HepG2 (cell line): ENCODE measurements around the gene DNM1. TPM values are rescaled to one million over a fixed set of nuclear protein-coding genes. Genes with fewer than 3 reads are reported as not detected.

Source experiments
- ATAC-seq: fragments of 200-7000 bp; cut with Tn5 transposase; 3 replicates; pipeline ENCODE4 v1.9.1; 2020; ENCODE audit warnings: mild to moderate bottlenecking, moderate library complexity
- BruUV-seq: library from RNA; stranded (reverse); fragments of 400-500 nt; replicated peaks from 2 replicates; lab custom pipeline; 2021; lab: Mats Ljungman, UMichigan
- CTCF ChIA-PET: fragments of 300-600 bp; formaldehyde crosslinking; extraction: SDS; loops from one replicate; lab custom pipeline; 2021; ENCODE audit warnings: low total read pairs, inconsistent platforms, low intra/inter-chr PET ratio; lab: Yijun Ruan, JAX
- POLR2A ChIA-PET: fragments of 350-600 bp; sonication (Branson Sonifier 250); formaldehyde crosslinking; loops from one replicate; lab custom pipeline; 2020; ENCODE audit warnings: antibody characterized with exemption, inconsistent platforms; lab: Yijun Ruan, JAX
- DNase-seq: peaks from one replicate; pipeline ENCODE4 v3.0.0-alpha.2; 2015; ENCODE audit warnings: low spot score
- FAIRE-seq: peaks from 3 replicates; lab custom pipeline; 2011; peaks lifted over from hg19 to GRCh38; lab: Jason Lieb, UNC
- H2AFZ ChIP-seq: one replicate; pipeline ENCODE4 v1.6.1; 2011; ENCODE audit warnings: low read length, inconsistent platforms
- H3K27ac ChIP-seq: fragments of 300-600 bp; 3 replicates; pipeline ENCODE4 v1.8.0; 2011; ENCODE audit warnings: mixed run types, mild to moderate bottlenecking, mixed read lengths, low read length, inconsistent platforms; ENCODE audit not compliant: insufficient read depth; ENCODE audit errors: extremely low read length
- H3K27me3 ChIP-seq, 2 experiments: fragments of 200-600 bp in 1 of 2; 2 replicates in 1 of 2; 3 replicates in 1 of 2; pipeline versions ENCODE4 v1.6.0 to v1.8.0; 2011; ENCODE audit warnings: low read length in 2 of 2, mild to moderate bottlenecking in 2 of 2, moderate library complexity in 2 of 2, inconsistent platforms in 1 of 2; ENCODE audit not compliant: insufficient read depth in 2 of 2, control insufficient read depth in 1 of 2
- H3K36me3 ChIP-seq, 2 experiments: fragments of 200-600 bp in 1 of 2; replicated peaks in 1 of 2; 2 replicates in 1 of 2; 3 replicates in 1 of 2; pipeline versions ENCODE4 v1.5.1 to v1.8.0; 2011; ENCODE audit warnings: low read length in 2 of 2, inconsistent platforms in 1 of 2; ENCODE audit not compliant: insufficient read depth in 2 of 2, control insufficient read depth in 1 of 2
- H3K4me1 ChIP-seq: 2 replicates; pipeline ENCODE4 v1.5.1; 2012; ENCODE audit warnings: low read length, inconsistent platforms; ENCODE audit not compliant: insufficient read depth
- H3K4me2 ChIP-seq: 2 replicates; pipeline ENCODE4 v1.6.0; 2011; ENCODE audit warnings: low read depth, low read length, inconsistent platforms
- H3K4me3 ChIP-seq, 3 experiments: fragments of 200-600 bp in 1 of 3; sonication (generic), shearing (Covaris generic) in 1 of 3; replicated peaks in 1 of 3; 2 replicates each; pipeline ENCODE4 v1.5.1; 2011 to 2016; ENCODE audit warnings: low read length in 3 of 3, inconsistent platforms in 2 of 3, low read depth in 2 of 3, mild to moderate bottlenecking in 2 of 3, control low read depth in 1 of 3, mixed read lengths in 1 of 3; ENCODE audit not compliant: insufficient read depth in 1 of 3
- H3K79me2 ChIP-seq: one replicate; pipeline ENCODE4 v1.6.1; 2011; ENCODE audit warnings: low read length, inconsistent platforms; ENCODE audit not compliant: insufficient read depth
- H3K9ac ChIP-seq: 2 replicates; pipeline ENCODE4 v1.6.0; 2011; ENCODE audit warnings: mild to moderate bottlenecking, low read depth, low read length, inconsistent platforms; ENCODE audit not compliant: insufficient read depth
- H3K9me3 ChIP-seq: 2 replicates; pipeline ENCODE4 v1.5.1; 2012; ENCODE audit warnings: mild to moderate bottlenecking, low read length
- H4K20me1 ChIP-seq: 2 replicates; pipeline ENCODE4 v1.6.0; 2011; ENCODE audit warnings: inconsistent platforms, mild to moderate bottlenecking, low read length, moderate library complexity; ENCODE audit not compliant: insufficient read depth
- HOXA5 ChIP-seq: sonication (generic); formaldehyde crosslinking; IDR thresholded peaks from 2 replicates; pipeline ENCODE4 v1.4.0; 2020; ENCODE audit warnings: missing genetic modification reagents
- ISL2 ChIP-seq: sonication (generic); formaldehyde crosslinking; IDR thresholded peaks from 2 replicates; pipeline ENCODE4 v1.5.0; 2020; ENCODE audit warnings: missing genetic modification reagents
- MZF1 ChIP-seq: sonication (generic); formaldehyde crosslinking; IDR thresholded peaks from 2 replicates; pipeline ENCODE4 v1.8.1; 2023; ENCODE audit warnings: mild to moderate bottlenecking, missing genetic modification reagents, borderline replicate concordance
- RAD21 ChIP-seq: fragments of 450-650 bp; formaldehyde crosslinking; IDR thresholded peaks from 2 replicates; pipeline ENCODE4 v1.5.0; 2020; ENCODE audit warnings: mild to moderate bottlenecking
- RFXANK ChIP-seq: IDR thresholded peaks from 2 replicates; pipeline ENCODE4 v1.6.1; 2016
- SNAI1 ChIP-seq: sonication (generic); formaldehyde crosslinking; IDR thresholded peaks from 2 replicates; pipeline ENCODE4 v1.5.0; 2020; ENCODE audit warnings: mild to moderate bottlenecking, missing genetic modification reagents, borderline replicate concordance
- TARDBP ChIP-seq: sonication (generic); formaldehyde crosslinking; IDR thresholded peaks from 2 replicates; pipeline ENCODE4 v1.8.0; 2022; ENCODE audit warnings: mild to moderate bottlenecking, missing genetic modification reagents
- ZBTB4 ChIP-seq: sonication (generic); formaldehyde crosslinking; IDR thresholded peaks from 2 replicates; pipeline ENCODE4 v1.4.0; 2020; ENCODE audit warnings: missing genetic modification reagents, mild to moderate bottlenecking, borderline replicate concordance
- ZFX ChIP-seq: sonication (generic); formaldehyde crosslinking; IDR thresholded peaks from 2 replicates; pipeline ENCODE4 v1.4.0; 2020; ENCODE audit warnings: mild to moderate bottlenecking, low read depth, missing genetic modification reagents, moderate library complexity
- ZNF432 ChIP-seq: sonication (generic); formaldehyde crosslinking; IDR thresholded peaks from 2 replicates; pipeline ENCODE4 v1.5.0; 2020; ENCODE audit warnings: missing genetic modification reagents, mild to moderate bottlenecking, borderline replicate concordance
- ZNF772 ChIP-seq: sonication (generic); formaldehyde crosslinking; IDR thresholded peaks from 2 replicates; pipeline ENCODE4 v1.5.0; 2020; ENCODE audit warnings: mild to moderate bottlenecking, missing genetic modification reagents
- ZNF773 ChIP-seq: sonication (generic); formaldehyde crosslinking; IDR thresholded peaks from 2 replicates; pipeline ENCODE4 v1.4.0; 2020; ENCODE audit warnings: missing genetic modification reagents, borderline replicate concordance
- ZNF816 ChIP-seq: sonication (generic); formaldehyde crosslinking; IDR thresholded peaks from 2 replicates; pipeline ENCODE4 v1.8.0; 2022; ENCODE audit warnings: missing genetic modification reagents, mild to moderate bottlenecking, borderline replicate concordance
- WGBS: methylation state at CpG from one replicate; pipeline ENCODE4 v1.1.6; 2017; ENCODE audit warnings: low lambda C conversion rate; 5-methylcytosine and 5-hydroxymethylcytosine counted together
- in situ Hi-C: cut with HindIII; loops from 2 replicates; pipeline ENCODE4 v1.10.0; 2017; ENCODE audit warnings: low pct_unique_long_range_greater_than_20kb; ENCODE audit not compliant: extremely low pct_ligation_motif_present
- intact Hi-C: fragments of 100-400 bp; cut with micrococcal nuclease; formaldehyde crosslinking; loops from one replicate; pipeline ENCODE4 v1.10.0; 2022; ENCODE audit not compliant: unreplicated experiment
- polyA plus RNA-seq, 8 experiments: library from polyadenylated mRNA; depleted of rRNA in 3 of 8; stranded (reverse) in 7 of 8; unstranded in 1 of 8; fragments of >200 nt; fragmentation: Illumina TruSeq in 4 of 8; extraction: Trizol in 4 of 8; gene quantifications; 2 replicates each; pipeline versions ENCODE4 v1.2.1 to v1.2.3, GENCODE V29; 2011 to 2016; ENCODE audit warnings: low read depth in 4 of 8, missing spikeins in 1 of 8, mixed read lengths in 1 of 8; ENCODE audit not compliant: insufficient read depth in 1 of 8
- total RNA-seq, 5 experiments: library from RNA; depleted of rRNA; stranded (reverse); fragments of >200 nt; fragmentation: Illumina TruSeq; extraction: Trizol; gene quantifications; 2 replicates each; pipeline ENCODE4 v1.2.3, GENCODE V29; 2016; ENCODE audit warnings: low read depth in 1 of 5
- TF ChIP-seq, protein P1 (sequence below): sonication (generic); formaldehyde crosslinking; IDR thresholded peaks from 2 replicates; pipeline ENCODE4 v1.4.0; 2020; ENCODE audit warnings: low read depth, missing genetic modification reagents
- TF ChIP-seq, protein P2 (sequence below): sonication (generic); formaldehyde crosslinking; IDR thresholded peaks from 2 replicates; pipeline ENCODE4 v1.9.0; 2021; ENCODE audit warnings: missing genetic modification reagents, borderline replicate concordance

DNM1 gene
- total and polyA plus RNA-seq, 2 of the 13 experiments (the other 11 are each of a cell fraction or from before 2014, with no cell fraction given), result 0.13 to 0.58 TPM

- H3K27ac ChIP-seq, result peak within 1 kb of the TSS; percentile 58
- H3K9ac ChIP-seq, result peak within 1 kb of the TSS; percentile 81
- in situ Hi-C loops, result no loop called here
- no peak within 1 kb of the TSS for H2AFZ ChIP-seq
- intact Hi-C loops, result no loop called here
- no TSS peak for BruUV-seq
- H3K4me1 ChIP-seq, result peaks cover 11% of the 10 kb centered on the region
- no peaks in the 10 kb centered on the region for H3K27me3 ChIP-seq
- H3K79me2 ChIP-seq, result peaks cover 9% of the 10 kb centered on the region
- no peaks in the 10 kb centered on the region for H3K9me3 ChIP-seq
- ChIA-PET CTCF (interaction anchor here (1.2 kb wide), 1 partner anchor 67 kb away, joined by 3 read pairs; no protein-coding TSS in a partner anchor), POLR2A (interaction anchor here (0.7 to 1.3 kb wide), 3 partner anchors 16 to 39 kb away, joined by 3 to 5 read pairs (median 4); partner anchors contain the start of gene BBLN)
- peak within 1 kb of the TSS; percentile 71 for H3K4me2 ChIP-seq
- peak; percentile 43 for DNase-seq
- peak within 1 kb of the TSS; percentile 75 to 95 (median 82) for H3K4me3 ChIP-seq
- H4K20me1 ChIP-seq, result no peaks in the 10 kb centered on the region
- WGBS, result 2% methylated on average over 33 of the region's 71 CpGs
- peaks cover 6 to 19% of the 10 kb centered on the region in 2 experiments; a peak in 4 of 5 replicates for H3K36me3 ChIP-seq
- no peak for FAIRE-seq
- peak; percentile 96 for ATAC-seq
- TF ChIP-seq ZNF816 (CRISPR knock-in tag) (no peak; the same call in 1 of the 2 replicates), SNAI1 (CRISPR knock-in tag) (no peak), ZBTB4 (CRISPR knock-in tag) (0 out of 2 replicates have a peak, but pooled peaks have one; percentile 25), RAD21 (peak; percentile 61), ZNF772 (CRISPR knock-in tag) (0 out of 2 replicates have a peak, but pooled peaks have one; percentile 65), MZF1 (CRISPR knock-in tag) (0 out of 2 replicates have a peak, but pooled peaks have one; percentile 33), HOXA5 (CRISPR knock-in tag) (no peak; the same call in 1 of the 2 replicates), TARDBP (CRISPR knock-in tag) (0 out of 2 replicates have a peak, but pooled peaks have one; percentile 74), ISL2 (CRISPR knock-in tag) (peak; percentile 30; the same call in 1 of the 2 replicates), RFXANK (CRISPR knock-in tag) (peak; percentile 70; the same call in 1 of the 2 replicates), ZFX (peak; percentile 98), ZNF432 (CRISPR knock-in tag) (no peak), ZNF773 (CRISPR knock-in tag) (0 out of 2 replicates have a peak, but pooled peaks have one; percentile 64)
- TF ChIP-seq, protein P1, sequence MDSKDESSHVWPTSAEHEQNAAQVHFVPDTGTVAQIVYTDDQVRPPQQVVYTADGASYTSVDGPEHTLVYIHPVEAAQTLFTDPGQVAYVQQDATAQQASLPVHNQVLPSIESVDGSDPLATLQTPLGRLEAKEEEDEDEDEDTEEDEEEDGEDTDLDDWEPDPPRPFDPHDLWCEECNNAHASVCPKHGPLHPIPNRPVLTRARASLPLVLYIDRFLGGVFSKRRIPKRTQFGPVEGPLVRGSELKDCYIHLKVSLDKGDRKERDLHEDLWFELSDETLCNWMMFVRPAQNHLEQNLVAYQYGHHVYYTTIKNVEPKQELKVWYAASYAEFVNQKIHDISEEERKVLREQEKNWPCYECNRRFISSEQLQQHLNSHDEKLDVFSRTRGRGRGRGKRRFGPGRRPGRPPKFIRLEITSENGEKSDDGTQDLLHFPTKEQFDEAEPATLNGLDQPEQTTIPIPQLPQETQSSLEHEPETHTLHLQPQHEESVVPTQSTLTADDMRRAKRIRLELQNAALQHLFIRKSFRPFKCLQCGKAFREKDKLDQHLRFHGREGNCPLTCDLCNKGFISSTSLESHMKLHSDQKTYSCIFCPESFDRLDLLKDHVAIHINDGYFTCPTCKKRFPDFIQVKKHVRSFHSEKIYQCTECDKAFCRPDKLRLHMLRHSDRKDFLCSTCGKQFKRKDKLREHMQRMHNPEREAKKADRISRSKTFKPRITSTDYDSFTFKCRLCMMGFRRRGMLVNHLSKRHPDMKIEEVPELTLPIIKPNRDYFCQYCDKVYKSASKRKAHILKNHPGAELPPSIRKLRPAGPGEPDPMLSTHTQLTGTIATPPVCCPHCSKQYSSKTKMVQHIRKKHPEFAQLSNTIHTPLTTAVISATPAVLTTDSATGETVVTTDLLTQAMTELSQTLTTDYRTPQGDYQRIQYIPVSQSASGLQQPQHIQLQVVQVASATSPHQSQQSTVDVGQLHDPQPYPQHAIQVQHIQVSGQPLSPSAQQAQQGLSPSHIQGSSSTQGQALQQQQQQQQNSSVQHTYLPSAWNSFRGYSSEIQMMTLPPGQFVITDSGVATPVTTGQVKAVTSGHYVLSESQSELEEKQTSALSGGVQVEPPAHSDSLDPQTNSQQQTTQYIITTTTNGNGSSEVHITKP (CRISPR knock-in tag), result peak; percentile 96
- TF ChIP-seq, protein P2, sequence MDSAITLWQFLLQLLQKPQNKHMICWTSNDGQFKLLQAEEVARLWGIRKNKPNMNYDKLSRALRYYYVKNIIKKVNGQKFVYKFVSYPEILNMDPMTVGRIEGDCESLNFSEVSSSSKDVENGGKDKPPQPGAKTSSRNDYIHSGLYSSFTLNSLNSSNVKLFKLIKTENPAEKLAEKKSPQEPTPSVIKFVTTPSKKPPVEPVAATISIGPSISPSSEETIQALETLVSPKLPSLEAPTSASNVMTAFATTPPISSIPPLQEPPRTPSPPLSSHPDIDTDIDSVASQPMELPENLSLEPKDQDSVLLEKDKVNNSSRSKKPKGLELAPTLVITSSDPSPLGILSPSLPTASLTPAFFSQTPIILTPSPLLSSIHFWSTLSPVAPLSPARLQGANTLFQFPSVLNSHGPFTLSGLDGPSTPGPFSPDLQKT (CRISPR knock-in tag), result 0 out of 2 replicates have a peak, but pooled peaks have one; percentile 21
These were observed 11.7 kb upstream of the DNM1 start, which contains the start of gene CIZ1 for GRCh38 chr9:128191406-128192046. Gene CIZ1, minus strand, starts transcription at chr9:128191572. Its CDS starts 715 bp downstream, at chr9:128190857.
